K562 (cell line): ENCODE data around the gene TRMU.

ENCODE experiments used
- ARID3A ChIP-seq: IDR thresholded peaks from 2 replicates; pipeline ENCODE4 v1.6.1; 2012; ENCODE audit warnings: low read depth, low read length, improper control_type of control experiment, borderline replicate concordance
- FOXK1 ChIP-seq: sonication (generic); formaldehyde crosslinking; IDR thresholded peaks from 2 replicates; pipeline ENCODE4 v1.8.0; 2022; ENCODE audit warnings: missing genetic modification reagents, mild to moderate bottlenecking, borderline replicate concordance
- HCFC1 ChIP-seq: IDR thresholded peaks from 2 replicates; pipeline ENCODE4 v1.6.1; 2012; ENCODE audit warnings: low read depth, low read length, improper control_type of control experiment
- JUN ChIP-seq, 2 experiments: sonication (generic) in 1 of 2; formaldehyde crosslinking in 1 of 2; IDR thresholded peaks; 2 replicates each; pipeline versions ENCODE4 v1.6.1 to v1.8.0; 2012 to 2022; ENCODE audit warnings: borderline replicate concordance in 2 of 2, mild to moderate bottlenecking in 2 of 2, improper control_type of control experiment in 1 of 2, low read depth in 1 of 2, low read length in 1 of 2, missing genetic modification reagents in 1 of 2
- JUND ChIP-seq, 2 experiments: IDR thresholded peaks; 2 replicates in 1 of 2; 3 replicates in 1 of 2; pipeline ENCODE4 v1.6.1; 2011; ENCODE audit warnings: borderline replicate concordance in 2 of 2, low read depth in 2 of 2, low read length in 2 of 2, improper control_type of control experiment in 1 of 2, missing biosample characterization in 1 of 2, missing genetic modification characterization in 1 of 2, missing genetic modification reagents in 1 of 2
- KLF10 ChIP-seq: fragments of 250-450 bp; sonication (Bioruptor Pico); IDR thresholded peaks from 2 replicates; pipeline ENCODE4 v1.6.1; 2021; ENCODE audit warnings: matching md5 sums
- NFYB ChIP-seq: IDR thresholded peaks from 2 replicates; pipeline ENCODE4 v1.6.1; 2011; ENCODE audit warnings: mild to moderate bottlenecking, moderate library complexity; ENCODE audit not compliant: insufficient read length; ENCODE audit errors: extremely low read depth
- POLR3G ChIP-seq: IDR thresholded peaks from 2 replicates; pipeline ENCODE4 v1.6.1; 2011; ENCODE audit not compliant: insufficient read length, insufficient replicate concordance; ENCODE audit errors: extremely low read depth
- SPI1 ChIP-seq: IDR thresholded peaks from 2 replicates; pipeline ENCODE4 v1.6.1; 2011; ENCODE audit warnings: low read depth, low read length, control low read depth, borderline replicate concordance
- SREBF2 ChIP-seq: sonication (generic); formaldehyde crosslinking; IDR thresholded peaks from 2 replicates; pipeline ENCODE4 v1.4.0; 2020; ENCODE audit warnings: mild to moderate bottlenecking, missing genetic modification reagents
- TF ChIP-seq, protein P1 (sequence below): fragments of 250-450 bp; sonication (Bioruptor Pico); IDR thresholded peaks from 2 replicates; pipeline ENCODE4 v1.5.0; 2021; ENCODE audit warnings: mild to moderate bottlenecking, borderline replicate concordance

GRCh38 chr22:46289244-46289891 lies 46.1 kb upstream of the TRMU start:
- TF ChIP-seq NFYB: no peak
- TF ChIP-seq HCFC1: no peak
- no peak for TF ChIP-seq ARID3A
- TF ChIP-seq FOXK1 (CRISPR knock-in tag): no peak
- no peak for TF ChIP-seq SPI1
- no peak for TF ChIP-seq JUN (IDR thresholded peaks at IDR 0.05; ENCODE audit: borderline replicate concordance, low read depth, low read length)
- no peak for TF ChIP-seq JUN (CRISPR knock-in tag; IDR thresholded peaks at IDR 0.05; ENCODE audit: borderline replicate concordance)
- TF ChIP-seq, protein P1, sequence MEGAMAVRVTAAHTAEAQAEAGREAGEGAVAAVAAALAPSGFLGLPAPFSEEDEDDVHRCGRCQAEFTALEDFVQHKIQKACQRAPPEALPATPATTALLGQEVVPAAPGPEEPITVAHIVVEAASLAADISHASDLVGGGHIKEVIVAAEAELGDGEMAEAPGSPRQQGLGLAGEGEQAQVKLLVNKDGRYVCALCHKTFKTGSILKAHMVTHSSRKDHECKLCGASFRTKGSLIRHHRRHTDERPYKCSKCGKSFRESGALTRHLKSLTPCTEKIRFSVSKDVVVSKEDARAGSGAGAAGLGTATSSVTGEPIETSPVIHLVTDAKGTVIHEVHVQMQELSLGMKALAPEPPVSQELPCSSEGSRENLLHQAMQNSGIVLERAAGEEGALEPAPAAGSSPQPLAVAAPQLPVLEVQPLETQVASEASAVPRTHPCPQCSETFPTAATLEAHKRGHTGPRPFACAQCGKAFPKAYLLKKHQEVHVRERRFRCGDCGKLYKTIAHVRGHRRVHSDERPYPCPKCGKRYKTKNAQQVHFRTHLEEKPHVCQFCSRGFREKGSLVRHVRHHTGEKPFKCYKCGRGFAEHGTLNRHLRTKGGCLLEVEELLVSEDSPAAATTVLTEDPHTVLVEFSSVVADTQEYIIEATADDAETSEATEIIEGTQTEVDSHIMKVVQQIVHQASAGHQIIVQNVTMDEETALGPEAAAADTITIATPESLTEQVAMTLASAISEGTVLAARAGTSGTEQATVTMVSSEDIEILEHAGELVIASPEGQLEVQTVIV (CRISPR knock-in tag): no peak
- no peak for TF ChIP-seq POLR3G
- TF ChIP-seq KLF10 (CRISPR knock-in tag): no peak
- TF ChIP-seq JUND (IDR thresholded peaks at IDR 0.05; ENCODE audit: borderline replicate concordance, low read depth, low read length): no peak
- no peak for TF ChIP-seq JUND (tag; IDR thresholded peaks at IDR 0.05; ENCODE audit: borderline replicate concordance, low read depth, low read length)
- TF ChIP-seq SREBF2: no peak
